HG02938 (cell line): ENCODE results near the gene MYMK.

ENCODE experiments used
- ATAC-seq: cut with Tn5 transposase; IDR thresholded peaks from one replicate; pipeline ENCODE4 v1.9.1; 2021; ENCODE audit warnings: mild to moderate bottlenecking, moderate library complexity; ENCODE audit not compliant: unreplicated experiment

The MYMK gene

DNA sequence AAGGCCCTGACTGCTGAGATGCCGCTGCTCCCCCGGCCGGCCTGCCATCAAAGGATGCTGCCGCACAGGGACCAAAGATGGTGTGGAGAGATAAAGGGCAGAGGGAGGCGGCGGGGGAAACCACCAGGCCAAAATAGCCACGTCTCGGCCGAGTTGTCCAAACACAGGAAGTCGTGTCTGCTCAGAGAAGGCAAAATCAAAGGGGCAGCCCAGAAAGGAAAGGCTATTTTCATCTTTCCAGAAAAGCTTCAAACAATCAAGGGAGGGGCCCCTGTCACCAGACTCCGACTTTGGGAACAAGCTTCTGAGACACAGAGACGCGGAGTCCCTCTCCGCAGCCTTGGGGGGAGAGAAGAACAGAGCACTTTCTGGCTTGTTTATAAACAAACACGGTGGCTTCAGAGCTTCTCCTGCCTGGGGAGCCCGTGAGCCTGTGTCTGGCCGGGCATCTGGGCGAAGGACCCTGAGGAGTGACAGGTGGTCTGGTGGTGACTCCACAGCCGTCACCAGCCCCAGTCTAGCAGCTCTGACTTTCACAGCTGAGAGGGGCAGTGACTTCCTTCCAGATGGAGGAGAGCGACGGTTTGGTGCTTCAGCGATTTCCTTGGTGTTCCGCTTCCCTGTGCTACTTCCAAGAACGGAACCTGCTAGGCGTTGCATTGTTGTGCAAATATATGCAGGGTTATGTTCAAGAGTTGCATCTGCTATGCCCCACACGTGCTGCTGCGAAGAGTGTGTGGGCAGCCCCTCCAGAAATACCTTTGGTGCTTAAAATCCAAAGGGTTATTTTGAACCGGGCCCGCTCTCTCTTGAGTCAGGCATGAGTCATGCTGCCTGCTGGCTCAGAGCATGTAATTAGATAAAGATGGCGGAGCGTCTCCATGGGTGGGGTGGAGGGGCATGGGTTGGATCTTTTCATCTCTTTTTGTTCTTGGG is 33.7 kb upstream of the MYMK start:
- ATAC-seq, result peak; percentile 55

DNA sequence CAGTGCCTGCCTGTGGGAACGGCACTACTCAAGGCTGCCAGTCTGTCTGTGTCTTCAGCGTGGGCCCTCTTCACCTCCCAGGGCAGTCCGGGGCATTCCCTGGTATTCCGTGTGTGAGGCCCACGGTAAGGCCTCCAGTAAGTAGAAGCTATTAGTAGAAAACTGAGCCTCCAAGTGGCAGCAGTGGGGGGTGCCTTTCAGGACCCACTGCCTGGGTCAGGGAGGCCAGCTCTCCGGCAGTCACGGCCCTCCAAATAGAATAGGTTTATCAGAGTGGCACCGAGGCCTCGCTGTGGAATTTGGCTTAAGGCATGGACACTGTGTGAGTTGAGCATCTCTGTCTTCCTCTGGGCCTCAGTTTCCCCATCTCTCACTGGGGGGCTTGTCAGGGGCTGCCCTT is 32.8 kb upstream of the MYMK start:
- ATAC-seq, result no peak

DNA sequence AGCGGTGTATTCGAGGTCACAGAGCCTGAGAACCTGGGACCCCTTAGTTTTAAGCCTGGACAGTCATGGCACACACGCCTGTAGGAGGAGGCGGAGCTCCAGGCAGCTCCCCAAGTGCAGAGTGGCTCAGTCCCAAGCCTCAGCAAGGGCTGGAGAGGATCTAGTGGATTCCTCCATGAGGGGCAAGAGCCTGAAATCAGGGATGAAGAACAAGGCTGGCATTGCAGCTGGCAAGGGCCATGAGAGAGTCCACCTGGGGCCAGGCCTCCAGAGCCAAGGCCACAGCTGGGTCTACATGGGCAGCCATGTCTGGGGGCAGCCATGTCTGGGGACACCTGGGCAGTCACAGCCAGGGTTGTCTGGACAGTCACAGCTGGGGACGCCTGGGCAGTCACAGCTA is 31.6 kb upstream of the MYMK start:
- no peak for ATAC-seq

GRCh38 chr9:133554729-133555128 is 30.0 kb upstream of the MYMK start:
- ATAC-seq, result no peak

GRCh38 chr9:133553973-133554713 is 29.4 kb upstream of the MYMK start:
- no peak for ATAC-seq

DNA sequence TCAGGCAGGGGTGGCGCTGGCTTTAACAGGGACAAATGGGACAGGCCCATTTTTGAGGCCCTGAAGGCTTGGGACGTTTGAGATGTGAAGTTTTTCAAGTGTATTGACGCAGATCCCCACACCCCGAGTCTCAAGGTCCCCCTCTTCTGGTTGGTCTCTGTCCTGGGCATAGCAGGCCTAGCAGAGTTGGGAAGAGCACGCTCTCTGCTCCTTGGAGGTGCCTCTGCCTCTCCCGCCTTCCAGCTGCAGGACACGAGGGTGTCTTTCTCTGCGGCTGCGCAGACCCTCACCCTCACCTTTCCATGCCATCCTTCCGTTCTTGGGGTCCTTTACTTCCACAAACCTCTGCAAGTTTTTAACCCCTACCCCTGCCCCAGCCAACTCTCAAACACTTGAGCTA is 28.4 kb upstream of the MYMK start:
- ATAC-seq, result no peak

DNA sequence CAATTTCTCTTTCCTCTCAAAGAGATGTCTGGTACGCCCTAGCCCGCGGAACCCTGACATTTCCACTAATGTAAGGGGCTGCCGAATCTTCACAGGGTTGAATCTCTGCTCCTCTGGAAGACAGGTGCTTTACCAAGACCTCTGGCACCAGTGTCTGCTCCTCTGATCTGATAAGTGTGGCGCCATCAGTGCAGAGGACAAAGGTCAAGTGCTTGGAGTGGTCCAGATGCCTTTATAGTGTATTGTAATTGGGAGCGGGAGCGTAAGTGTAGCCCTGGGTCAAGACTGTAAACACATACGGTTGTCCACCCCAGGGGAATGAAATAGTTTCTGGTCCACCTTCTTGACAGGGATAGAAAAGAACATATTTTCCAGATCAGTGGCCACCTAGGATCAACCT is 27.5 kb upstream of the MYMK start:
- no peak for ATAC-seq

DNA sequence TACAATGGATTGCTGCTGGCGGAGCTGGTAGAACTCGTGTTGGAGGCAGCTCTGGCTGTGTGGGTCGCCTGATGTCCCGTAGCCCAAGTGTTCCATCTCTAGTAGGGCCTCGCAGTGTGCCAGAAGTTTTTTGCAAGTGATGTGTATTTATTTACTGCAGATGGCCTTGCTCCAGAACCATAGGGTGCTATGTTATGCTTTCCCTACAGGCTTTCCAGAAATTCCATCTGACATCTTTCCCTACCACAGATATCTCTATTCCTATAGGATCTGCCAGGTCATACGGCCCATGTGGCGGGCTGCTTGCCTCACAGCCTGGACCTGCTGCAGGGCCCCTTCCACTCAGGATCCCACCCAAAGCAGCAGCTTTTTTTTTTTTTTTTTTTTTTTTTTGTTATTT is 26.7 kb upstream of the MYMK start:
- no peak for ATAC-seq

DNA sequence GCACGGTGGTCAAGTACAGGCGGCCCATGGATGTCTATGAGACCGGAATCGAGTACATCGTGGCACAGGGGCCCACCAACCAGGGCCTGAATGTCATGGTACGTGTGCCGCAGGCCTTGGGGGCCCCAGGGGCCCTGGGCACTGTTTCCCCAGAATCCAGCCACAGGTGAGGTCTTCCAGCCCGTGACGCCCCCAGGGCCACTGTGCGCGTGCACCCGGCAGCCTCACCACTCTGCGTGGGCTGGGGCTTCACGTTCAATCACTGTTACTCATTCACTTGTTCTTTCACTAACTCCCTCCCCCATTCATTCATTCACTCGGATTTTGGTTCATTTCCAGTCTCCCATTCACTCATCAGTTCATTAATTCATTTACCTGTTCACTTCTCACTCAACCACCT is 22.4 kb upstream of the MYMK start:
- ATAC-seq, result no peak

DNA sequence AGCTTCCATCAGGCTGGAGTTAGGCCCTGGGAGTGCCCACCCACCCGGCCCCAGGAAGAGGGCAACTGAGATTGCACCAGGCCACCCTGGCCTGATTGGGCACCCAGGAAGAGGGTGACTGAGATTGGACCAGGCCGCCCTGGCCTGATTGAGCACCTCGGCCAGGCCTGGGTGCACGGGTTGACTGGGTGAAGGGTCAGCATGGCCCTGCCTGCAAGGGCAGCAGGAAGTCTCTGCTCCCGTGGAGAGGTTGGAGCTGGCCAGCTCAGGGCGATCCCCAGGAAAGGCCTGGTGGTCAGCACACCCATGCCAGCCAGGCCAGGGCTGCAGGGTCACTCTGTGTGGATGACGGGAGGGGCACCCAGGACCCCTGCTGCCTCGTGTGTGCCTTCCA is 21.5 kb upstream of the MYMK start:
- no peak for ATAC-seq

- no peak for ATAC-seq
Measured at GRCh38 chr9:133545494-133546286, 20.9 kb upstream of the MYMK start.

DNA sequence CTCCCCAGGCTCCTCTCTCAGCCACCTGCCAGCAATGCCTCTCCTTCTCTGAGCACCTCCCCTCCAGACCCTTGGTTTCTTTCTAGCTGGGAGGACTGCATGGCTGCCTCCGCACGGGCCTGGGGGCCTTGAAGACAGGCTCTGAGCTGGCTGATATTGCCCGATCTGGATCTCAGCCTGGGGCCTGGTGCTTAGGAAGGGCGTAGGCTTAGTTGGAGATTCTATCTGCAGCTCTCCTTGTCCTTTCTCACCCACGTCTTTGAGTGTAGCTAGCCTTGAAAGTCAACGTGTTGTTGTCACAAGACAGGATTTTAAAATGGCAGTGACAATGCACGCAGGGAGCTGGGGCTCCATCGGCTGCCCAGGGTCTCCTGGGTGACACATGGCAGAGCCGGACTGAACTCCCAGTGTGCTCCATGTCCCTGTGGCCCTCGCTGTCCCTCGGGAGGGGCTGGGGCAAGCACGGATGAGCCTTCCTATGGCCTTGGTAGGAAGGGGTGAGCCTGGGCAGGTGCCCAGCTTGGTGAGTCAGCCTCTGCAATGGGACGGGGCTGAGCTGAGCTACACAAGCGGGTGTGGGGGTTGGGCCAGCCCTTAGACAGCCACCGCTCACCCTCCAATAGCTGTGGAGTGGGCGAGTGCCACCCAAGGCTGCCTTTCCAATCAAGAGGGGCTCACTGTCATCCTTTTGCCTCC is 19.2 kb upstream of the MYMK start:
- ATAC-seq, result no peak

DNA sequence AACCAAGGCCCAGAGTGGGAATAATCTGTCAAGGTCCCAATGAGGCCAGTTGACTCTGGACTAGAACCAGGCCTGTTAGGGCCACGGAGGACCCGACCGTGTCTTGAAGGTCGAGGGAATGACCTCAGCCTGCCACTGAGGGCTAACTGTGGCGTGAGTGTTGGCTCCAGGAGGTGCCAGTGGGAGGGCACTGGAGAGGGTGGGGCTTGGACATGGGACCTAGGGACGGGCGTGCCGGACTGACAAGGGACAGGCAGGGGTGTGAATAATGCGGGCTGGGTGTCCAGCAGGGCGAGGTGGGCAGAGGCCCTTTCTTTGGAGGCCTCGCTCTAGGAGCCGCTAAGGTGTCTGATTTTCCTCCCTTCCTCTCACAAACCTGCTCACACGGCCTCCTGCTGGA is 17.2 kb upstream of the MYMK start:
- ATAC-seq, result no peak

DNA sequence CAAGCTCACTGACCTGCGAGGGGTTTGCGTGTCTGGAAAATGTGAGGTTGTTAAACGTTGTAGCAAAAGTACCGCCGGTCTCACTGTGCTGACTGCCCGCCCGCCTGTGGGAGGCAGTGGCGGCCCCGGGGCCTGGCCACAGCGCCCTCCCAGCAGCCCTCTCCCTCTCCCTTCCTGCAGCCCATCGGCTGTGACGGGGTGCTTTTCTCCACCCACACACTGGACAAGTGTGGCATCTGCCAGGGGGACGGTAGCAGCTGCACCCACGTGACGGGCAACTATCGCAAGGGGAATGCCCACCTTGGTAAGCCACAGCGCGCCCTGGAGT is 15.9 kb upstream of the MYMK start:
- no peak for ATAC-seq

DNA sequence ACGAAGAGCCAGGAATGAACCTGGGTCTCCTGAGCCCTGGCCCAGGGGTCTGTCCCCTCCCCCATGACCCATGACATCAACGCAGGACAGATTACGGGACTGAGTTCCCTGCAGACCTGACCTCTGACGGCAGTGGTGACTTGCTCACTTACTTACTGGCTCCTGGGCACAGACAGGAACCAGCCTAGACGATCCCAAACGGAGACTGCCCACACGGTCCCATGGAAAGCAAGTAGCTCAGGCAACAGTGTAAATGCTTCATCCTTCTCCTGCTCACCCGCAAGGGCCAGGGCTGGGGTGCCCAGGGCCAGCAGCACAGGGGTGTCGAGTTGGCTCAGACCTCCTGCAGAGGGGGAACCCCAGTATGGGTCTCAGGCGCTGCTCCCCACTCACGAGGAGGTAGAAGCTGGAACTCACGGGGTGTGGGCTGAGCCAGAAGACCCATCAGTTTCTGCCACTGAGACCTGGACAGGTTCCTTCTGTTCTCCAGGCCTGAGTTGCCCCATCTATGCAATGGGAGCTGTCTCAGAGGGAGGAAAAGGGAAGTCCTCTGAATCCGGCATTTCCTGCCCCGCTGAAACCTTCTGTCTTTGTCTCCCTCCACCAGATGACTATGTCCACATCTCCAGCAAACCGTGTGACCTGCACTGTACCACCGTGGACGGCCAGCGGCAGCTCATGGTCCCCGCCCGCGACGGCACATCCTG is 15.4 kb upstream of the MYMK start:
- no peak for ATAC-seq

GRCh38 chr9:133538851-133539833 is 14.4 kb upstream of the MYMK start:
- no peak for ATAC-seq

DNA sequence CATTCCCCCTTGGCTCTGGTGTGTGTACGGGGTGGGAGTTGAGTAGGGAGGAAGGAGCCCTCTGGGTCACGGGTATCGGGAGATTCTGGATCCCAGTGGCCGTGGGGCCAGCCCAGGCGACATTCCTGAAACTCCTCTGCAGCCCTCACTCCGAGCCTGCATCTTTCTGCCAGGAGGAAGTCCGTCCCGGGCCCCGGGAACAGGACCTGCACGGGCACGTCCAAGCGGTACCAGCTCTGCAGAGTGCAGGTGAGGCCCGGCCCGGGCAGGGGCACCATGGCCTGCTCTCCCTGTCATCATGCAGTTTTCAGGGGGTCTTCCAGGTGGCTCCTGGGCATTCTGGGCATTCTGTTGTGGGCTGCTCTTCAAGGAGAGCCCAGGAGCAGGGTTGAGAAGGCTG is 13.4 kb upstream of the MYMK start:
- no peak for ATAC-seq

- no peak for ATAC-seq
Measured at GRCh38 chr9:133537257-133537656, 12.5 kb upstream of the MYMK start.

GRCh38 chr9:133536536-133536935 is 11.8 kb upstream of the MYMK start:
- no peak for ATAC-seq
